A549 treated with CpdA at 1 μM for 4 hours (cell line): Measurements from ENCODE around the gene PAM16. TPM values are rescaled to one million over a fixed set of nuclear protein-coding genes. Genes with fewer than 3 reads are reported as not detected.

Experiments used
- total RNA-seq: library from RNA; stranded (reverse); fragments of 200-300 nt; extraction: Qiagen RNA extraction; gene quantifications from 5 replicates; pipeline ENCODE4 v1.2.3, GENCODE V29; 2022; ENCODE audit warnings: low read depth

PAM16 gene
- 59.2 to 75.6 TPM (median 73.7 TPM) in 5 replicates for total RNA-seq

GRCh38 chr16:4350787-4351659 lies at the start of gene PAM16:
TSS of gene PAM16 (minus strand) at chr16:4351321. CDS start at chr16:4351234, 87 bp downstream.

DNA sequence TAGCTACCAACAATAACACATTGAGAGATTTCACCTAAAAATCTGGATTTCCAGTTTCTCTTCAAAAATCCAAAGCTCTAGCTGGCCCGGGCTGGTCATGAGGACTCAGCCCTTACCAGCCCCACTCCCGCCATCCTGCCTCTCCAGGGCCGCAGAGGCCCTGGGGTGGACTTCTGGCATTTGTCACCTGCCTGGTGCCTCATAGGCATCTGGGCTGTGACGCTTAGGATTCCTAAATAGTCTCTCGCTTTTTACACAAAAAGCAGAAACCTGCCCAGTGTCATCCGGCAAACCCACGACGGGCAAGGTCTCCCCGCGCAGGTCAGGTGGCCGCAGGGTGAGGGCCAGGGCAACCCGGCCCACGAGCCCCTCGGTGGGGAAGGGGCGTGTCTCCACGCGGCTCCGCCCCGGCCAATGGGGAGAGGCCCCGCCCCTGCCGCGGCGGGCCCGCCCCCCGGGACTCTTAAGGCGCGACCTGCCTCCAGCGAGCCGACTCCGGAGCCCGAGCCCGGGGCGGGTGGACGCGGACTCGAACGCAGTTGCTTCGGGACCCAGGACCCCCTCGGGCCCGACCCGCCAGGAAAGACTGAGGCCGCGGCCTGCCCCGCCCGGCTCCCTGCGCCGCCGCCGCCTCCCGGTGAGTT lies 20.4 kb upstream of the PAM16 start, which contains the start of gene VASN:
TSS of gene VASN (plus strand) at position 492 of the 644 bp plus-strand sequence. CDS start 9,030 bp downstream, outside the sequence.

GRCh38 chr16:4315186-4316107 lies 35.7 kb downstream of the PAM16 start, which contains the start of gene GLIS2:
TSS of gene GLIS2 (plus strand) at chr16:4316067. CDS start at chr16:4332281, 16,214 bp downstream.

Other genes with a start within 250 kb of the PAM16 start
- 6.7 to 8.7 TPM (median 7.9 TPM) in 5 replicates for gene ADCY9, start 234.9 kb downstream of the PAM16 start, total RNA-seq
- 0.01 to 0.05 TPM (median 0.03 TPM) in 3 of 5 replicates, not detected in the others for gene SRL, start 109.2 kb downstream of the PAM16 start, total RNA-seq
- 18.6 to 21.5 TPM (median 19.4 TPM) in 5 replicates for gene TFAP4, start 78.3 kb downstream of the PAM16 start, total RNA-seq
- gene GLIS2, start 35.3 kb downstream of the PAM16 start, total RNA-seq, result 23.8 to 32.9 TPM (median 31.4 TPM) in 5 replicates
- gene VASN, start 20.5 kb upstream of the PAM16 start, total RNA-seq, result 6.0 to 8.4 TPM (median 8.1 TPM) in 5 replicates
- gene CORO7, start 65.3 kb upstream of the PAM16 start, total RNA-seq, result 11.8 to 18.6 TPM (median 14.5 TPM) in 5 replicates
- 58.0 to 78.6 TPM (median 76.4 TPM) in 5 replicates for gene DNAJA3, start 74.5 kb upstream of the PAM16 start, total RNA-seq
- 43.2 to 45.5 TPM (median 44.5 TPM) in 5 replicates for gene NMRAL1, start 123.3 kb upstream of the PAM16 start, total RNA-seq
- 46.9 to 59.6 TPM (median 55.7 TPM) in 5 replicates for gene HMOX2, start 125.1 kb upstream of the PAM16 start, total RNA-seq
- 9.0 to 12.2 TPM (median 11.4 TPM) in 5 replicates for gene CDIP1, start 187.5 kb upstream of the PAM16 start, total RNA-seq
- gene C16orf96, start 205.0 kb upstream of the PAM16 start, total RNA-seq, result not detected in 5 replicates